WTC11 (cell line): ENCODE results near the gene NAXD. TPM values are rescaled to one million over a fixed set of nuclear protein-coding genes. Genes with fewer than 3 reads are reported as not detected.

ENCODE experiments used
- AFF4 ChIP-seq: sonication (generic); formaldehyde crosslinking; IDR thresholded peaks from 2 replicates; pipeline ENCODE4 v1.8.1; 2023; ENCODE audit warnings: mild to moderate bottlenecking, missing genetic modification reagents, borderline replicate concordance
- AR ChIP-seq: fragments of 250-450 bp; sonication (Bioruptor Pico); IDR thresholded peaks from 2 replicates; pipeline ENCODE4 v1.9.0; 2021; ENCODE audit warnings: mild to moderate bottlenecking
- ATF6 ChIP-seq: sonication (generic); formaldehyde crosslinking; IDR thresholded peaks from 2 replicates; pipeline ENCODE4 v1.8.1; 2023; ENCODE audit warnings: mild to moderate bottlenecking, missing genetic modification reagents
- CDX4 ChIP-seq: fragments of 250-450 bp; sonication (Bioruptor Pico); IDR thresholded peaks from 2 replicates; pipeline ENCODE4 v1.9.0; 2021; ENCODE audit warnings: moderate library complexity, mild to moderate bottlenecking, inconsistent platforms, borderline replicate concordance
- E2F1 ChIP-seq: sonication (generic); formaldehyde crosslinking; IDR thresholded peaks from 2 replicates; pipeline ENCODE4 v1.8.0; 2022; ENCODE audit warnings: mild to moderate bottlenecking, missing genetic modification reagents
- ELF4 ChIP-seq: sonication (generic); formaldehyde crosslinking; IDR thresholded peaks from 2 replicates; pipeline ENCODE4 v1.8.1; 2022; ENCODE audit warnings: low read depth, mild to moderate bottlenecking, moderate library complexity, missing genetic modification reagents
- ETV6 ChIP-seq: sonication (generic); formaldehyde crosslinking; IDR thresholded peaks from 2 replicates; pipeline ENCODE4 v1.8.1; 2022; ENCODE audit warnings: mild to moderate bottlenecking, missing genetic modification reagents
- FOXK1 ChIP-seq: sonication (generic); formaldehyde crosslinking; IDR thresholded peaks from 2 replicates; pipeline ENCODE4 v1.8.0; 2022; ENCODE audit warnings: mild to moderate bottlenecking, moderate library complexity, missing genetic modification reagents
- FOXP1 ChIP-seq: sonication (generic); formaldehyde crosslinking; IDR thresholded peaks from 2 replicates; pipeline ENCODE4 v1.8.0; 2022; ENCODE audit warnings: missing genetic modification reagents, mild to moderate bottlenecking, moderate library complexity, borderline replicate concordance
- HMGA2 ChIP-seq: fragments of 250-450 bp; sonication (Bioruptor Pico); IDR thresholded peaks from 2 replicates; pipeline ENCODE4 v1.4.0; 2021; ENCODE audit warnings: mild to moderate bottlenecking, moderate library complexity
- IRF2 ChIP-seq: sonication (generic); formaldehyde crosslinking; IDR thresholded peaks from 2 replicates; pipeline ENCODE4 v1.8.0; 2022; ENCODE audit warnings: low read depth, missing genetic modification reagents, borderline replicate concordance
- JAZF1 ChIP-seq: fragments of 250-450 bp; sonication (Bioruptor Pico); IDR thresholded peaks from 2 replicates; pipeline ENCODE4 v1.9.0; 2021; ENCODE audit warnings: moderate library complexity, mild to moderate bottlenecking, inconsistent platforms
- MXD4 ChIP-seq: fragments of 250-450 bp; sonication (Bioruptor Pico); IDR thresholded peaks from 2 replicates; pipeline ENCODE4 v1.8.0; 2021; ENCODE audit warnings: mild to moderate bottlenecking, moderate library complexity, borderline replicate concordance
- MYBL2 ChIP-seq: sonication (generic); formaldehyde crosslinking; IDR thresholded peaks from 2 replicates; pipeline ENCODE4 v1.8.1; 2023; ENCODE audit warnings: mild to moderate bottlenecking, moderate library complexity, missing genetic modification reagents
- NFATC4 ChIP-seq: fragments of 250-450 bp; sonication (Bioruptor Pico); IDR thresholded peaks from 2 replicates; pipeline ENCODE4 v1.9.0; 2021; ENCODE audit warnings: mild to moderate bottlenecking
- NFYB ChIP-seq: sonication (generic); formaldehyde crosslinking; conservative IDR thresholded peaks from 2 replicates; pipeline ENCODE4 v1.8.0; 2022; ENCODE audit warnings: low read depth, missing genetic modification reagents
- NR2C2 ChIP-seq: sonication (generic); formaldehyde crosslinking; IDR thresholded peaks from 2 replicates; pipeline ENCODE4 v1.8.0; 2022; ENCODE audit warnings: mild to moderate bottlenecking, missing genetic modification reagents
- PRRX2 ChIP-seq: fragments of 250-450 bp; sonication (Bioruptor Pico); IDR thresholded peaks from 2 replicates; pipeline ENCODE4 v1.8.0; 2021; ENCODE audit warnings: mild to moderate bottlenecking
- SMAD3 ChIP-seq: sonication (generic); formaldehyde crosslinking; IDR thresholded peaks from 2 replicates; pipeline ENCODE4 v1.8.0; 2022; ENCODE audit warnings: missing genetic modification reagents, mild to moderate bottlenecking, borderline replicate concordance
- SOX15 ChIP-seq: fragments of 250-450 bp; sonication (Bioruptor Pico); IDR thresholded peaks from 2 replicates; pipeline ENCODE4 v1.9.0; 2021; ENCODE audit warnings: mild to moderate bottlenecking
- TEAD4 ChIP-seq: sonication (generic); formaldehyde crosslinking; IDR thresholded peaks from 2 replicates; pipeline ENCODE4 v1.8.0; 2022; ENCODE audit warnings: mild to moderate bottlenecking, missing genetic modification reagents
- USF2 ChIP-seq: sonication (generic); formaldehyde crosslinking; IDR thresholded peaks from 2 replicates; pipeline ENCODE4 v1.8.1; 2023; ENCODE audit warnings: mild to moderate bottlenecking, missing genetic modification reagents, moderate library complexity
- ZBTB21 ChIP-seq: sonication (generic); formaldehyde crosslinking; IDR thresholded peaks from 2 replicates; pipeline ENCODE4 v1.8.1; 2023; ENCODE audit warnings: mild to moderate bottlenecking, missing genetic modification reagents, borderline replicate concordance
- ZMAT4 ChIP-seq: fragments of 250-450 bp; sonication (Bioruptor Pico); IDR thresholded peaks from 2 replicates; pipeline ENCODE4 v1.9.0; 2021; ENCODE audit warnings: mild to moderate bottlenecking
- ZNF263 ChIP-seq: sonication (generic); formaldehyde crosslinking; IDR thresholded peaks from 2 replicates; pipeline ENCODE4 v1.8.1; 2022; ENCODE audit warnings: low read depth, mild to moderate bottlenecking, moderate library complexity, missing genetic modification reagents
- ZNF423 ChIP-seq: fragments of 250-450 bp; sonication (Bioruptor Pico); IDR thresholded peaks from 2 replicates; pipeline ENCODE4 v2.1.2; 2022; ENCODE audit warnings: mild to moderate bottlenecking, moderate library complexity
- ZSCAN18 ChIP-seq: fragments of 250-450 bp; sonication (Bioruptor Pico); IDR thresholded peaks from 2 replicates; pipeline ENCODE4 v2.1.2; 2022; ENCODE audit warnings: mild to moderate bottlenecking, moderate library complexity
- total RNA-seq: library from RNA; stranded (reverse); gene quantifications from 3 replicates; pipeline ENCODE4 v1.2.3, GENCODE V29; 2021

Gene NAXD
- total RNA-seq, 1 experiment from 2014 or later: 29.3 TPM

GRCh38 chr13:110644892-110645521 lies 29.7 kb downstream of the NAXD start (continued):
- TF ChIP-seq IRF2 (CRISPR knock-in tag) (no peak), ATF6 (CRISPR knock-in tag) (no peak), ZNF423 (no peak; the same call in 1 of the 2 replicates), TEAD4 (no peak), CDX4 (CRISPR knock-in tag) (no peak), ZSCAN18 (CRISPR knock-in tag) (no peak), ETV6 (CRISPR knock-in tag) (no peak), JAZF1 (no peak), MXD4 (CRISPR knock-in tag) (no peak), HMGA2 (CRISPR knock-in tag) (no peak), FOXP1 (no peak), AFF4 (CRISPR knock-in tag) (no peak), MYBL2 (no peak), NFYB (CRISPR knock-in tag) (no peak), PRRX2 (CRISPR knock-in tag) (peak; percentile 48; the same call in 1 of the 2 replicates), ZBTB21 (peak; percentile 67; the same call in 1 of the 2 replicates), SOX15 (no peak), ZMAT4 (CRISPR knock-in tag) (no peak), NFATC4 (CRISPR knock-in tag) (no peak), ELF4 (CRISPR knock-in tag) (no peak), ZNF263 (CRISPR knock-in tag) (0 out of 2 replicates have a peak, but pooled peaks have one; percentile 25), SMAD3 (CRISPR knock-in tag) (no peak), E2F1 (no peak), AR (CRISPR knock-in tag) (no peak), FOXK1 (CRISPR knock-in tag) (no peak), USF2 (CRISPR knock-in tag) (no peak), NR2C2 (CRISPR knock-in tag) (no peak)
